Fibroblast of lung (primary cell): ENCODE measurements around the gene A3GALT2.

Experiments used
- EZH2 ChIP-seq: IDR thresholded peaks from 2 replicates; pipeline ENCODE4 v1.5.1; 2012; ENCODE audit warnings: low read length, control low read depth, mild to moderate bottlenecking; ENCODE audit errors: missing control alignments
- TF ChIP-seq, protein P1 (sequence below), 2 donors: IDR thresholded peaks in 1 of 2; conservative IDR thresholded peaks in 1 of 2; 1 replicate in 1 of 2; 2 replicates in 1 of 2; pipeline ENCODE4 v1.5.1; 2011 to 2012; ENCODE audit warnings: low read length in 2 of 2, control low read depth in 1 of 2, inconsistent platforms in 1 of 2, low read depth in 1 of 2, mild to moderate bottlenecking in 1 of 2

DNA sequence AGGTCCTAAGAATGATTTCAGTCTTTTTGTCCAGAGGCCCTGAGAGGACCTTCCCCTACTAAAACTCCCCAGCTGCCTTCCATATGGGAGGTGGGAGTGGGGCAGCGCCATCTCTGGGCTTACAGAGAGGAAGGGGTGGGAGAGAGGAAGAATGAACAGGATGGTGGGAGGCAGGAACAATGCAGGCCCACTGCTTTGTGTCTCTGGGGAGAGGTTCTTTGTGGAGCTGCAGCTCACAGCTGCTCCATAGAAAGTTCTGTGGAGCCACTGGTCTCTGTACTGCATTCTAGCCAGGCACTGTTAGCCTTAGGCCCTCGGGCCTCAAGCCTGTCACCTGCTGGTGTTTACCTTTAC, 43.6 kb upstream of the A3GALT2 start:
- TF ChIP-seq EZH2, result no peak
- TF ChIP-seq, protein P1, sequence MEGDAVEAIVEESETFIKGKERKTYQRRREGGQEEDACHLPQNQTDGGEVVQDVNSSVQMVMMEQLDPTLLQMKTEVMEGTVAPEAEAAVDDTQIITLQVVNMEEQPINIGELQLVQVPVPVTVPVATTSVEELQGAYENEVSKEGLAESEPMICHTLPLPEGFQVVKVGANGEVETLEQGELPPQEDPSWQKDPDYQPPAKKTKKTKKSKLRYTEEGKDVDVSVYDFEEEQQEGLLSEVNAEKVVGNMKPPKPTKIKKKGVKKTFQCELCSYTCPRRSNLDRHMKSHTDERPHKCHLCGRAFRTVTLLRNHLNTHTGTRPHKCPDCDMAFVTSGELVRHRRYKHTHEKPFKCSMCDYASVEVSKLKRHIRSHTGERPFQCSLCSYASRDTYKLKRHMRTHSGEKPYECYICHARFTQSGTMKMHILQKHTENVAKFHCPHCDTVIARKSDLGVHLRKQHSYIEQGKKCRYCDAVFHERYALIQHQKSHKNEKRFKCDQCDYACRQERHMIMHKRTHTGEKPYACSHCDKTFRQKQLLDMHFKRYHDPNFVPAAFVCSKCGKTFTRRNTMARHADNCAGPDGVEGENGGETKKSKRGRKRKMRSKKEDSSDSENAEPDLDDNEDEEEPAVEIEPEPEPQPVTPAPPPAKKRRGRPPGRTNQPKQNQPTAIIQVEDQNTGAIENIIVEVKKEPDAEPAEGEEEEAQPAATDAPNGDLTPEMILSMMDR (conservative IDR thresholded peaks at IDR 0.05 in 1 of 2, IDR thresholded peaks at IDR 0.05 in 1 of 2; ENCODE audit: low read depth in 1 of 2, low read length in 2 of 2), result no peak
